HCT116 (cell line): ENCODE data around the gene PDPK1. TPM values are rescaled to one million over a fixed set of nuclear protein-coding genes. Genes with fewer than 3 reads are reported as not detected.

Experiments
- ATAC-seq: fragments of 200-7000 bp; cut with Tn5 transposase; 2 replicates; pipeline ENCODE4 v1.9.1; 2020; ENCODE audit warnings: mild to moderate bottlenecking, moderate library complexity
- BruUV-seq: library from RNA; stranded (reverse); fragments of 400-500 nt; replicated peaks from 2 replicates; lab custom pipeline; 2021; lab: Mats Ljungman, UMichigan
- CTCF ChIA-PET: fragments of 300-600 bp; sonication (Branson Sonifier 250); formaldehyde crosslinking; loops from one replicate; lab custom pipeline; 2021; ENCODE audit warnings: antibody characterized with exemption; lab: Charles Lee
- POLR2A ChIA-PET: fragments of 300-600, 350-600 bp; sonication (Branson Sonifier 250); formaldehyde crosslinking; loops from one replicate; lab custom pipeline; 2021; ENCODE audit warnings: antibody characterized with exemption; lab: Charles Lee
- RAD21 ChIA-PET, 2 experiments: fragments of 300-600 bp; sonication (Branson Sonifier 250); formaldehyde crosslinking; loops; one replicate each; lab custom pipeline; 2023; ENCODE audit warnings: low total read pairs in 2 of 2; ENCODE audit not compliant: uncharacterized antibody in 2 of 2, unreplicated experiment in 2 of 2, low non-redundant PET in 1 of 2; lab: Charles Lee
- DNase-seq: peaks from one replicate; pipeline ENCODE4 v3.0.0-alpha.2; 2010; ENCODE audit warnings: low read depth, low spot score
- H2AFZ ChIP-seq: fragments of 200-600 bp; shearing (Covaris generic), sonication (generic); 2 replicates; pipeline ENCODE4 v1.6.1; 2017; ENCODE audit warnings: low read depth, mixed run types, mixed read lengths, antibody characterized with exemption, low read length; ENCODE audit not compliant: poor library complexity, severe bottlenecking
- H3K27ac ChIP-seq: 2 replicates; pipeline ENCODE4 v1.5.1; 2012; ENCODE audit warnings: low read depth, low read length
- H3K27me3 ChIP-seq: fragments of 200-600 bp; sonication (generic); 2 replicates; pipeline ENCODE4 v1.6.1; 2016; ENCODE audit warnings: mixed run types, low read length, mixed read lengths; ENCODE audit not compliant: insufficient read depth
- H3K36me3 ChIP-seq, 2 experiments: fragments of 200-500 bp in 1 of 2; fragments of 200-600 bp in 1 of 2; sonication (Bioruptor generic) in 1 of 2; sonication (generic) in 1 of 2; 2 replicates each; pipeline versions ENCODE4 v1.5.1 to v1.6.1; 2014 to 2016; ENCODE audit warnings: low read length in 2 of 2, inconsistent platforms in 1 of 2, mixed read lengths in 1 of 2, mixed run types in 1 of 2; ENCODE audit not compliant: insufficient read depth in 2 of 2, control insufficient read depth in 1 of 2
- H3K4me1 ChIP-seq, 2 experiments: fragments of 200-600 bp in 1 of 2; sonication (generic) in 1 of 2; 2 replicates each; pipeline versions ENCODE4 v1.5.1 to v1.6.1; 2012 to 2017; ENCODE audit warnings: low read length in 2 of 2, inconsistent platforms in 1 of 2, mild to moderate bottlenecking in 1 of 2, mixed read lengths in 1 of 2, mixed run types in 1 of 2, moderate library complexity in 1 of 2; ENCODE audit not compliant: insufficient read depth in 2 of 2, control insufficient read depth in 1 of 2
- H3K4me2 ChIP-seq: fragments of 200-600 bp; sonication (generic); 2 replicates; pipeline ENCODE4 v1.6.1; 2017; ENCODE audit warnings: mixed run types, low read length, mixed read lengths
- H3K4me3 ChIP-seq, 2 experiments: fragments of 200-600 bp in 1 of 2; sonication (generic) in 1 of 2; replicated peaks in 1 of 2; 2 replicates each; pipeline ENCODE4 v1.5.1; 2011 to 2016; ENCODE audit warnings: low read length in 2 of 2, control low read depth in 1 of 2, low read depth in 1 of 2, mild to moderate bottlenecking in 1 of 2, mixed read lengths in 1 of 2, mixed run types in 1 of 2
- H3K79me2 ChIP-seq: fragments of 200-600 bp; sonication (generic); 2 replicates; pipeline ENCODE4 v1.6.1; 2017; ENCODE audit warnings: mild to moderate bottlenecking, mixed run types, low read length, moderate library complexity, mixed read lengths; ENCODE audit not compliant: insufficient read depth
- H3K9ac ChIP-seq: fragments of 200-600 bp; sonication (generic); 2 replicates; pipeline ENCODE4 v1.6.1; 2016; ENCODE audit warnings: low read length, mixed read lengths
- H3K9me2 ChIP-seq: fragments of 200-600 bp; sonication (generic), shearing (Covaris generic); 2 replicates; pipeline ENCODE4 v1.6.1; 2017; ENCODE audit warnings: mixed run types, mild to moderate bottlenecking, moderate library complexity; ENCODE audit not compliant: insufficient read depth
- H3K9me3 ChIP-seq, 2 experiments: fragments of 200-500 bp in 1 of 2; fragments of 200-600 bp in 1 of 2; sonication (Bioruptor generic) in 1 of 2; sonication (generic) in 1 of 2; 2 replicates each; pipeline ENCODE4 v1.6.1; 2014 to 2017; ENCODE audit warnings: low read length in 2 of 2, mixed read lengths in 2 of 2, inconsistent platforms in 1 of 2, low read depth in 1 of 2, mild to moderate bottlenecking in 1 of 2, mixed run types in 1 of 2, moderate library complexity in 1 of 2; ENCODE audit not compliant: control insufficient read depth in 1 of 2, insufficient read depth in 1 of 2
- H4K20me1 ChIP-seq: fragments of 200-600 bp; sonication (generic), shearing (Covaris generic); 2 replicates; pipeline ENCODE4 v1.6.1; 2017; ENCODE audit warnings: mixed run types, mild to moderate bottlenecking, moderate library complexity; ENCODE audit not compliant: insufficient read depth
- CTCF ChIP-seq, 3 experiments: fragments of 200-600 bp in 1 of 3; sonication (generic) in 1 of 3; IDR thresholded peaks in 2 of 3; conservative IDR thresholded peaks in 1 of 3; 2 replicates each; pipeline ENCODE4 v1.5.1; 2012 to 2017; ENCODE audit warnings: low read depth in 2 of 3, low read length in 2 of 3, antibody characterized with exemption in 1 of 3, borderline replicate concordance in 1 of 3, control low read depth in 1 of 3, mild to moderate bottlenecking in 1 of 3, mixed read lengths in 1 of 3, mixed run types in 1 of 3, moderate library complexity in 1 of 3; ENCODE audit not compliant: insufficient read depth in 1 of 3
- EGR1 ChIP-seq: IDR thresholded peaks from 2 replicates; pipeline ENCODE4 v1.6.1; 2012; ENCODE audit warnings: low read depth
- MAX ChIP-seq: IDR thresholded peaks from 2 replicates; pipeline ENCODE4 v1.6.1; 2012
- ZBTB33 ChIP-seq: IDR thresholded peaks from 2 replicates; pipeline ENCODE4 v1.6.1; 2011; ENCODE audit warnings: mild to moderate bottlenecking, low read length, moderate library complexity; ENCODE audit not compliant: insufficient replicate concordance; ENCODE audit errors: extremely low read depth
- ZFX ChIP-seq: fragments of 450-650 bp; IDR thresholded peaks from 2 replicates; pipeline ENCODE4 v1.6.1; 2017
- intact Hi-C: fragments of 100-400 bp; cut with micrococcal nuclease; formaldehyde crosslinking; loops from 2 replicates; pipeline ENCODE4 v1.10.0; 2022
- total RNA-seq: library from RNA; stranded (reverse); gene quantifications from one replicate; pipeline ENCODE4 v1.2.1, GENCODE V29; 2021; ENCODE audit not compliant: unreplicated experiment

The PDPK1 gene
- total RNA-seq, 1 experiment from 2014 or later = 36.1 TPM

GRCh38 chr16:2531371-2531695 is 6.5 kb upstream of the PDPK1 start, which contains the start of gene CEMP1:
Gene CEMP1 (minus strand): TSS chr16:2531408. CDS start chr16:2531073, 335 bp downstream.
- Histone ChIP-seq H3K27ac (peak within 1 kb of the TSS; percentile 93), H3K9me2 (no peaks in the 10 kb centered on the region), H4K20me1 (no peaks in the 10 kb centered on the region), H3K4me3 (peak within 1 kb of the TSS; percentile 53 to 67), H3K9ac (peak within 1 kb of the TSS; percentile 86), H3K27me3 (no peaks in the 10 kb centered on the region), H3K4me2 (peak within 1 kb of the TSS; percentile 97), H3K4me1 (peaks cover 9 to 38% of the 10 kb centered on the region in 2 experiments), H3K9me3 (no peaks in the 10 kb centered on the region)
- intact Hi-C loops = no loop called here
- POLR2A ChIA-PET = interaction anchor here (0.7 kb wide), 1 partner anchor 376 kb away, joined by 3 read pairs; the partner anchor contains the start of gene TRAF7
- BruUV-seq = TSS peak; percentile 82
- no peak for TF ChIP-seq EGR1
- TF ChIP-seq CTCF (IDR thresholded peaks at IDR 0.05 in 2 of 3, conservative IDR thresholded peaks at IDR 0.05 in 1 of 3; ENCODE audit: borderline replicate concordance in 1 of 3, insufficient read depth in 1 of 3, low read depth in 2 of 3, low read length in 2 of 3) = no peak
- no peak for TF ChIP-seq ZBTB33
- no peak for TF ChIP-seq MAX
- TF ChIP-seq ZFX = no peak
- TF ChIP-seq, all 23 proteins: peak for 0
- H3K79me2 ChIP-seq = peaks cover under 1% of the 10 kb centered on the region; the same call in 1 of the 2 replicates
- RAD21 ChIA-PET = interaction anchor here in 1 of 2 experiments (0.5 kb wide), 1 partner anchor 280 kb away, joined by 3 read pairs; the partner anchor contains the start of gene ECI1
- no peak within 1 kb of the TSS for H2AFZ ChIP-seq
- ATAC-seq = peak; percentile 4
- DNase-seq = no peak
- CTCF ChIA-PET = no interaction called here
- H3K36me3 ChIP-seq = peaks cover 3 to 17% of the 10 kb centered on the region in 2 experiments; a peak in 2 of 4 replicates
